ENCODE results near the gene ALAS2.

The ALAS2 gene

DNA sequence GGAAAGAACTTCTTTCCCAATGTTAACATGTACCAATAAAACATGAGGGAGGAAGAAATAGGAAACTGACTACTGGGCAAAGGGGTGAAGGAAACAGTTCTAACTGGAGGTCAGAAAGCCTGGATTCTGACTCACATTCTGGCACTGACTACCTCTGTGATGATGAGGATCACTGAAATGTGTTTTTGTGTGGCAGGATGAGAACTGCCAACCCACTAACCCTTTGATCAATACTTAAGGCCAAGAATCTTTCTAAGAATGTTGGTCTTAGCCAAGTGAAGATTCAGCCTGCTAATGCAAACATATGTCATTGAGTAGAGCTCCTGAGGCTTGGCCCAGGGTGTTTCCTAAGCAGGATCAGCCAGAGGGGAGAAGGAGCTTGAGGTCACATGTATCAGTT lies 4.6 kb downstream of the ALAS2 start:
- no peak for FAIRE-seq
- TF ChIP-seq, protein P1, sequence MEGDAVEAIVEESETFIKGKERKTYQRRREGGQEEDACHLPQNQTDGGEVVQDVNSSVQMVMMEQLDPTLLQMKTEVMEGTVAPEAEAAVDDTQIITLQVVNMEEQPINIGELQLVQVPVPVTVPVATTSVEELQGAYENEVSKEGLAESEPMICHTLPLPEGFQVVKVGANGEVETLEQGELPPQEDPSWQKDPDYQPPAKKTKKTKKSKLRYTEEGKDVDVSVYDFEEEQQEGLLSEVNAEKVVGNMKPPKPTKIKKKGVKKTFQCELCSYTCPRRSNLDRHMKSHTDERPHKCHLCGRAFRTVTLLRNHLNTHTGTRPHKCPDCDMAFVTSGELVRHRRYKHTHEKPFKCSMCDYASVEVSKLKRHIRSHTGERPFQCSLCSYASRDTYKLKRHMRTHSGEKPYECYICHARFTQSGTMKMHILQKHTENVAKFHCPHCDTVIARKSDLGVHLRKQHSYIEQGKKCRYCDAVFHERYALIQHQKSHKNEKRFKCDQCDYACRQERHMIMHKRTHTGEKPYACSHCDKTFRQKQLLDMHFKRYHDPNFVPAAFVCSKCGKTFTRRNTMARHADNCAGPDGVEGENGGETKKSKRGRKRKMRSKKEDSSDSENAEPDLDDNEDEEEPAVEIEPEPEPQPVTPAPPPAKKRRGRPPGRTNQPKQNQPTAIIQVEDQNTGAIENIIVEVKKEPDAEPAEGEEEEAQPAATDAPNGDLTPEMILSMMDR (IDR thresholded peaks at IDR 0.05; ENCODE audit: insufficient read depth, missing control alignments), result no peak
- DNase-seq (ENCODE audit: insufficient read length, low spot score), result no peak

DNA sequence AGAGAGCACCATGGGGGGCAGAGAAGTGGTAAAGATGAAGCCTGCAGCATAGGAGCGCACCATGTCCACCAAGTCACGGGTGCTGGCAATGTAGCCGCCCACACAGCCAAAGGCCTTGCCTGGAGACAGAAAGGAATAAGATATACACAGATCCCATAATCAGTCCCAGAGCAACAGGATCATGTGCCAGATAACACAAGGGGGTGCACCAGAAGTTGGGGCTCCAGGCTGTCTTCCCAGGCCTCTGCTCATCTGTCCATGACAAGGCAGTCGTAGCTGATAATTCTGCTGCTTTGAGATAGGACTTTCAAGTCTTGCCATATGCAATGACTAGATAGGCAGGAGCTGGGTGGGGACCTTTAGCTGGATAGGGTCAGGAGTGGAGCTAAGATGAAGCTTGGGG lies 15.9 kb downstream of the ALAS2 start:
- TF ChIP-seq, protein P1 (IDR thresholded peaks at IDR 0.05; ENCODE audit: insufficient read depth, missing control alignments), result no peak
- DNase-seq (ENCODE audit: insufficient read length, low spot score) (no peak), FAIRE-seq (no peak)

- FAIRE-seq (no peak), DNase-seq (ENCODE audit: insufficient read length, low spot score) (no peak)
- TF ChIP-seq, protein P1 (IDR thresholded peaks at IDR 0.05; ENCODE audit: insufficient read depth, missing control alignments), result no peak
Observed at GRCh38 chrX:55011294-55011693, 19.5 kb downstream of the ALAS2 start.

DNA sequence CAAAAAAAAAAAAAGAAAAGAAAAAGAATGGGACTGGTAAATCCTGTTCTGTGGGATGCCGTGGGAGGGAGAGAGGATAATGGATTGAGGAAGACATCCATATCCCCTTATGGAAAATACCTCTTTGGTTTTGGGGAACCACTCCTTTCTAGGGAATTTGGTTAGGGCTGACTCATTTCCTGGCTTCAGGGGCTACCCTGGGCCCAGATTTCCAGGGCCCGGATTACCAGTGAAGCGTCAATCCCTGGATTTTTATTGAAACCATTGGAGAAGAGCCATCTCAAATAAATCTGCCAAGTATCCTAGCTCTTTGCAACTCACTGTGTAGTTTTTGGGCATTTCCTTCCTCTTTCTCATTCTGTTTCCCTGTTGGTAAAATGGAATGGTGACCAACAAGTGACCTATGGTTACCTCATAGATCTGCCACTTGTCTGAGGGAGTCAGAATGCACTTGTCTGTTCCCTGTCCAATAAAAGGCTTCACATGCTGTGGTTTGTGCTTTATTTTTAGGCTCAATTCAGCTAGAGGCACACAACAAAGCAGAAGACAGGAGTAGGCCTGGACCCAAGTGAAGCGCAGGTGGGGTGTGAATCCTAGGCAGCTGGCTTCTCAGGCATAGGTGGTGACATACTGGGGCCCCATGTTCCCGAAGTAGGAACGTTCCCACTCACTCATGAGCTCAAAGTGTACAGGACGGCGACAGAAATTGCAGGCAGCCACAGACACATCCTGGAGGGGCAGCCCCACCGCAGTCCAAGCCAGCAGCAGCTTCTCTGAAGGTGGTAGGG lies 22.0 kb downstream of the ALAS2 start:
- DNase-seq (ENCODE audit: insufficient read length, low spot score), result no peak
- TF ChIP-seq, protein P1 (IDR thresholded peaks at IDR 0.05; ENCODE audit: insufficient read depth, missing control alignments), result no peak
- FAIRE-seq, result no peak

DNA sequence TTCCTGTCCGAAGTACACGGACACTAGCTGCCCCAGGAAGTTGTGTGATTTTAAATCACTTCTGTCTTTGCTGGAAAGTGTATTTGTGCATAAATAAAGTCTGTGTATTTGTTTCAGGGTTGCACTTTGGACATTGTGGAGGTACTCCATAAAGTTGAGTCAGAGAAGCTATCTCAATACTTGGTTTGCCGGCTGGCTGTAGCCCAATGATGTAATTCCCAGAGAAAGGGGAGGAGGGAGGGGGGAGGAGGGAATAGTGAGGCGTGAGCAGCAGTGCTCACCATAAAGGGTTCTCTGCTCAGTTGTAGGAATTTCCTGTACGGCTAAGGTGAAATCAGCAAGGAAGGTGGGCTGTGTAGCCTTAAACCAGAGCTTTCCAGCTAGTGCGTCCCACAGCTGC lies 23.1 kb downstream of the ALAS2 start:
- TF ChIP-seq, protein P1 (IDR thresholded peaks at IDR 0.05; ENCODE audit: insufficient read depth, missing control alignments), result no peak
- DNase-seq (ENCODE audit: insufficient read length, low spot score) (no peak), FAIRE-seq (no peak)

- TF ChIP-seq, protein P1 (IDR thresholded peaks at IDR 0.05; ENCODE audit: insufficient read depth, missing control alignments), result no peak
- no peak for FAIRE-seq
- DNase-seq (ENCODE audit: insufficient read length, low spot score), result no peak
Observed at GRCh38 chrX:55006827-55007621, 23.8 kb downstream of the ALAS2 start.

DNA sequence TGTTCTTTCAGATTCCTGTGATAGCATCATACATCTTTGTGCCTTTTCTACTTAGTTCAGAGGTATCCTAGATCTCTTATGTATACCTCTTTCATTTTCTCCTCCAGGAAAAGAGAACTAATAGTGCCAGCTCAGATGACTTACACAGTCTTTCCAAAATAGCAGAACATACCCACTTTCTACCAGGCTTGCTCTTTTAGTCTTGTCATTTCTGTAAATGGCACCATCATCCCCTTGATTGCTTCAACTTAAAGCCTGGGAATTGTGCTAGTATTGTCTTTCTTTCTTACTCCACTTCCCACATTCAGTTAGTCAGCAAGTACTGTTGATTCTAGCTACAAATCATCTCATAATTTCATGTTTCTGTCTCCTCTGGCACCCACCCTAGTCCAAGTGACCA lies 25.5 kb downstream of the ALAS2 start:
- TF ChIP-seq, protein P1 (IDR thresholded peaks at IDR 0.05; ENCODE audit: insufficient read depth, missing control alignments), result no peak
- DNase-seq (ENCODE audit: insufficient read length, low spot score), result no peak

More for the DNA sequence above, 25.5 kb downstream of the ALAS2 start:
- no peak for FAIRE-seq

Data from D721Med (cell line).